ENCODE results near the gene NME1.
A peak's percentile ranks its signal among the peaks of the same experiment; 100 is the strongest.

Gene NME1

DNA sequence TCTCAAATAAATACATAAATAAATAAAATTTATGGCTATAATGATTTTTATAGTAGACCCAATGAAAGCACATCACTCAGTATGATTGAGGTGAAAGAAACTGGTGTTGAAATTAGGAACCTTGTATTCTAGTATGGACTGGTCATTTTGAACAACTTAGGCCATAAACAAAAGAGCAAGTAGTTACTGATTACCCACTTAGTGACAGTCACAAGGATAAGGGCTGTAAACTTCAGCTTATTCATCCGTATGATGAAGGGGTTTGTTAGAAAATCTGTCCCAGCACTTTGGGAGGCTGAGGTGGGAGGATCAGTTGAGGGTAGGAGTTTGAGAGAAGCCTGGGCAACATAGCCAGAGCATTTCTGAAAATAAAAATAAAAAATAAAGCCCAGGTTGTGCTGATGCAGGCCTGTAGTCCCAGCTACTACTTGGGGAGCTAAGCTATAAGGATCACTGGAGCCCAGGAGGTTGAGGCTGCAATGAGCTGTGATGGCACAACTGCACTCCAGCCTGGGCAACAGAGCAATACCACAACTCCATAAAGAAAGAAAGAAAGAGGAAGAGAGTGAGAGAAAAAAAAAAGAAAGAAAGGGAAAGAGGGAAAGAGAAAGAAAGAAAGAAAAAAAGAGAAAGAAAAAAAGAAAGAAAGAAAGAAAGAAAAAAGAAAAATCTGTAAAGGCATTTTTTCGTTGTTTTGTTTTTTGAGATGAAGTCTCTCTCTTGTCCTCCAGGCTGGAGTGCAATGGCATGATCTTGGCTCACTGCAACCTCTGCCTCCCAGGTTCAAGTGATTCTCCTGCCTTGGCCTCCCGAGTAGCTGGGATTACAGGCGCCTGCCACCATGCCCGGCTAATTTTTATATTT lies 28.5 kb upstream of the NME1 start:
- Histone ChIP-seq H3K4me3 (ENCODE audit: low read length in 2 of 2) (no peak overlapping the region), H2AK5ac (ENCODE audit: low read depth, low read length) (no peak overlapping the region), H2BK5ac (ENCODE audit: low read length) (no peak overlapping the region), H2BK15ac (ENCODE audit: low read length) (no peak overlapping the region), H3K9me3 (replicated peaks in 1 of 2; ENCODE audit: control insufficient read depth in 2 of 2, insufficient read depth in 1 of 2, low read depth in 1 of 2, low read length in 2 of 2) (no peaks in the 10 kb centered on the region), H4K91ac (ENCODE audit: low read depth, low read length, poor library complexity) (no peak overlapping the region), H3K4ac (ENCODE audit: low read length) (no peak overlapping the region), H3K27me3 (ENCODE audit: control insufficient read depth in 3 of 3, insufficient read depth in 3 of 3, low read depth in 1 of 3, low read length in 3 of 3) (no peaks in the 10 kb centered on the region), H3K4me2 (ENCODE audit: insufficient read depth, low read length, poor library complexity, severe bottlenecking) (no peak overlapping the region), H2AFZ (ENCODE audit: low read length) (peak overlapping the region; percentile 29), H4K8ac (ENCODE audit: low read depth, low read length) (no peak overlapping the region), H3K18ac (ENCODE audit: low read length) (no peak overlapping the region), H2BK12ac (ENCODE audit: low read length) (no peak overlapping the region), H3K9ac (ENCODE audit: low read depth, low read length, poor library complexity) (no peak overlapping the region), H3K79me1 (ENCODE audit: low read depth, low read length) (peaks cover 2% of the 10 kb centered on the region), H3K4me1 (ENCODE audit: control insufficient read depth in 2 of 2, insufficient read depth in 1 of 2, low read depth in 1 of 2, low read length in 2 of 2) (peaks cover 4 to 7% of the 10 kb centered on the region in 2 donors), H3K23ac (ENCODE audit: low read depth, low read length, poor library complexity) (no peak overlapping the region), H2BK120ac (ENCODE audit: low read depth, low read length) (no peak overlapping the region), H3K27ac (replicated peaks; ENCODE audit: low read length) (no peak overlapping the region), H3K36me3 (replicated peaks in 1 of 2; ENCODE audit: control insufficient read depth in 2 of 2, insufficient read depth in 2 of 2, low read length in 2 of 2) (no peaks in the 10 kb centered on the region), H3K14ac (ENCODE audit: low read length) (no peak overlapping the region)
- no peak for DNase-seq (ENCODE audit: low spot score)
- WGBS, 2 donors (ENCODE audit: extremely low coverage in 2 of 2, insufficient read length in 2 of 2, insufficient replicate concordance in 1 of 2), result no CpG with 5 or more reads among the region's 5 CpGs

DNA sequence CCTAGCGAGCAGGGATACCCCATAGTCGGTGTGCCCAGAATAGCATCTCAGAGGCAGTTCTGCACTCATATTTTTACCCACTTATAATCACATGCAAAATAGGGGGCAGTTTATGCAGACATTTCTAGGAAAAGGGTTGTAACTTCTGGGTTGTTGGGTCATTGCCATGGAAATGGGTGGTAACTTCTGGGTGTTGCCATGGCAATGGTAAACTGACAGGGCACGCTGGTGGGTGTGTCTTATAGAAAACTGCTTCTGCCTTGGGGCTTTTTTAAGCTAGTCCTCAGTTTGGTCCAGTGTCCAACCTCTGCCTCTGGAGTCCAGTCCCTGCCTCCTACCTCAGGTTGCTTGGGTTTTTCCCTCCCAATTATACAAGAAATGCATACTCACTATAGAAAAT lies 25.3 kb upstream of the NME1 start:
- Histone ChIP-seq H4K8ac (ENCODE audit: low read depth, low read length) (no peak overlapping the region), H3K14ac (ENCODE audit: low read length) (no peak overlapping the region), H2BK12ac (ENCODE audit: low read length) (no peak overlapping the region), H3K36me3 (replicated peaks in 1 of 2; ENCODE audit: control insufficient read depth in 2 of 2, insufficient read depth in 2 of 2, low read length in 2 of 2) (no peaks in the 10 kb centered on the region), H2BK5ac (ENCODE audit: low read length) (no peak overlapping the region), H3K4ac (ENCODE audit: low read length) (no peak overlapping the region), H2BK15ac (ENCODE audit: low read length) (no peak overlapping the region), H2BK120ac (ENCODE audit: low read depth, low read length) (no peak overlapping the region), H3K9ac (ENCODE audit: low read depth, low read length, poor library complexity) (no peak overlapping the region), H4K91ac (ENCODE audit: low read depth, low read length, poor library complexity) (no peak overlapping the region), H3K4me2 (ENCODE audit: insufficient read depth, low read length, poor library complexity, severe bottlenecking) (no peak overlapping the region), H3K9me3 (replicated peaks in 1 of 2; ENCODE audit: control insufficient read depth in 2 of 2, insufficient read depth in 1 of 2, low read depth in 1 of 2, low read length in 2 of 2) (no peaks in the 10 kb centered on the region), H3K79me1 (ENCODE audit: low read depth, low read length) (no peaks in the 10 kb centered on the region), H3K27me3 (ENCODE audit: control insufficient read depth in 3 of 3, insufficient read depth in 3 of 3, low read depth in 1 of 3, low read length in 3 of 3) (no peaks in the 10 kb centered on the region), H3K4me1 (ENCODE audit: control insufficient read depth in 2 of 2, insufficient read depth in 1 of 2, low read depth in 1 of 2, low read length in 2 of 2) (no peaks in the 10 kb centered on the region), H2AFZ (ENCODE audit: low read length) (no peak overlapping the region), H3K27ac (replicated peaks; ENCODE audit: low read length) (no peak overlapping the region), H2AK5ac (ENCODE audit: low read depth, low read length) (no peak overlapping the region), H3K18ac (ENCODE audit: low read length) (no peak overlapping the region), H3K23ac (ENCODE audit: low read depth, low read length, poor library complexity) (no peak overlapping the region), H3K4me3 (ENCODE audit: low read length in 2 of 2) (no peak overlapping the region)
- no CpG with 5 or more reads among the region's 3 CpGs for WGBS, 2 donors (ENCODE audit: extremely low coverage in 2 of 2, insufficient read length in 2 of 2, insufficient replicate concordance in 1 of 2)
- DNase-seq (ENCODE audit: low spot score), result no peak

DNA sequence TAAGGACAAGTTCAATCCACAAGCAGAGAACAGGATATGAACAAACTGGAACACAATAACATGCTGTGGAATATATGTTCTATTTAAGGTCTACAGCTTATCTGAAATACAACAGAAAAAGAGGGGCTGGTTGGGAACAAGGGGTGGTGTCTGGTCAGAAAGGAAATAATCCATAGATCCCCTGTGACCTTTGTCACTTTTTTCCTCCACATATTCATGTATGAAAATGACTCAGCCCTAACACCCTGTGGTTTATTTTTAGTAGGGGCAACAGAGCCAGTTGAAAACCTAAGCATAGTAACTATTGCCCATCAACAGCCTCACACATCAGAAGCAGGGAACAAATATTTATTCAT lies 20.4 kb upstream of the NME1 start:
- H3K9me3 ChIP-seq (replicated peaks in 1 of 2; ENCODE audit: control insufficient read depth in 2 of 2, insufficient read depth in 1 of 2, low read depth in 1 of 2, low read length in 2 of 2), result no peaks in the 10 kb centered on the region
- no peak overlapping the region for H3K27ac ChIP-seq (replicated peaks; ENCODE audit: low read length)
- no peaks in the 10 kb centered on the region for H3K27me3 ChIP-seq (ENCODE audit: control insufficient read depth in 3 of 3, insufficient read depth in 3 of 3, low read depth in 1 of 3, low read length in 3 of 3)

DNA sequence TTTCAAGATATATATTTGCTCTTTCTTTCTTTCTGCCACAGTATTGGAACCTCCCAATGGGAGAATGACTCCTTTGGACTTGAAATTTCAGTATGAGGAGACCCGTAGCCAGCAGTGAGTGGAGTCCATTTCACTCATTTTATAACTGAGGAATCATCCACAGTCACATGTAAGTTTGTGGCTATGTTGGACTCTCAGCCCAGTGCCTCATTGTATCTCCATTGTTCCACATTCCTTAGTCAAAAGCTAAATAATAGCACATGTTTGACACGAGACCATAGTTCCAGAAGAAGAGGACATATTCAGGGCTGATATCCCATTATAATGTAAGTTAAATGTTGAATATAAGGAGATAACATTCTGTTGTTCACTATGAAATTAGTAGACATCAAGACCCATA lies 20.0 kb upstream of the NME1 start:
- Histone ChIP-seq H2AK5ac (ENCODE audit: low read depth, low read length) (no peak overlapping the region), H4K91ac (ENCODE audit: low read depth, low read length, poor library complexity) (no peak overlapping the region), H2BK5ac (ENCODE audit: low read length) (no peak overlapping the region), H3K4me2 (ENCODE audit: insufficient read depth, low read length, poor library complexity, severe bottlenecking) (no peak overlapping the region), H3K36me3 (replicated peaks in 1 of 2; ENCODE audit: control insufficient read depth in 2 of 2, insufficient read depth in 2 of 2, low read length in 2 of 2) (no peaks in the 10 kb centered on the region), H3K79me1 (ENCODE audit: low read depth, low read length) (no peaks in the 10 kb centered on the region), H2AFZ (ENCODE audit: low read length) (peak overlapping the region; percentile 2), H2BK120ac (ENCODE audit: low read depth, low read length) (no peak overlapping the region), H3K27me3 (ENCODE audit: control insufficient read depth in 3 of 3, insufficient read depth in 3 of 3, low read depth in 1 of 3, low read length in 3 of 3) (no peaks in the 10 kb centered on the region), H3K23ac (ENCODE audit: low read depth, low read length, poor library complexity) (no peak overlapping the region), H2BK15ac (ENCODE audit: low read length) (no peak overlapping the region), H3K14ac (ENCODE audit: low read length) (no peak overlapping the region), H3K9ac (ENCODE audit: low read depth, low read length, poor library complexity) (no peak overlapping the region), H3K4me1 (ENCODE audit: control insufficient read depth in 2 of 2, insufficient read depth in 1 of 2, low read depth in 1 of 2, low read length in 2 of 2) (no peaks in the 10 kb centered on the region), H3K9me3 (replicated peaks in 1 of 2; ENCODE audit: control insufficient read depth in 2 of 2, insufficient read depth in 1 of 2, low read depth in 1 of 2, low read length in 2 of 2) (no peaks in the 10 kb centered on the region), H3K4me3 (ENCODE audit: low read length in 2 of 2) (no peak overlapping the region), H4K8ac (ENCODE audit: low read depth, low read length) (no peak overlapping the region), H3K18ac (ENCODE audit: low read length) (no peak overlapping the region), H3K27ac (replicated peaks; ENCODE audit: low read length) (no peak overlapping the region), H3K4ac (ENCODE audit: low read length) (no peak overlapping the region), H2BK12ac (ENCODE audit: low read length) (no peak overlapping the region)
- no CpG with 5 or more reads among the region's 2 CpGs for WGBS, 2 donors (ENCODE audit: extremely low coverage in 2 of 2, insufficient read length in 2 of 2, insufficient replicate concordance in 1 of 2)
- no peak for DNase-seq (ENCODE audit: low spot score)

More for the DNA sequence above, 20.4 kb upstream of the NME1 start:
- H2BK12ac ChIP-seq (ENCODE audit: low read length), result no peak overlapping the region
- no peaks in the 10 kb centered on the region for H3K4me1 ChIP-seq (ENCODE audit: control insufficient read depth in 2 of 2, insufficient read depth in 1 of 2, low read depth in 1 of 2, low read length in 2 of 2)
- no peaks in the 10 kb centered on the region for H3K36me3 ChIP-seq (replicated peaks in 1 of 2; ENCODE audit: control insufficient read depth in 2 of 2, insufficient read depth in 2 of 2, low read length in 2 of 2)
- H4K8ac ChIP-seq (ENCODE audit: low read depth, low read length), result no peak overlapping the region
- H3K79me1 ChIP-seq (ENCODE audit: low read depth, low read length), result no peaks in the 10 kb centered on the region
- no peak overlapping the region for H4K91ac ChIP-seq (ENCODE audit: low read depth, low read length, poor library complexity)
- no peak for DNase-seq (ENCODE audit: low spot score)
- no peak overlapping the region for H3K14ac ChIP-seq (ENCODE audit: low read length)
- H3K9ac ChIP-seq (ENCODE audit: low read depth, low read length, poor library complexity), result no peak overlapping the region
- H2BK15ac ChIP-seq (ENCODE audit: low read length), result no peak overlapping the region
- H2BK5ac ChIP-seq (ENCODE audit: low read length), result no peak overlapping the region
- H2BK120ac ChIP-seq (ENCODE audit: low read depth, low read length), result no peak overlapping the region
- no peak overlapping the region for H3K4ac ChIP-seq (ENCODE audit: low read length)
- no peak overlapping the region for H3K23ac ChIP-seq (ENCODE audit: low read depth, low read length, poor library complexity)
- no peak overlapping the region for H2AK5ac ChIP-seq (ENCODE audit: low read depth, low read length)
- H2AFZ ChIP-seq (ENCODE audit: low read length), result peak overlapping the region; percentile 2
- no peak overlapping the region for H3K4me2 ChIP-seq (ENCODE audit: insufficient read depth, low read length, poor library complexity, severe bottlenecking)
- H3K18ac ChIP-seq (ENCODE audit: low read length), result no peak overlapping the region
- H3K4me3 ChIP-seq (ENCODE audit: low read length in 2 of 2), result no peak overlapping the region
